Neural cell (in vitro differentiated cells): ENCODE measurements around the gene ADAM10. TPM values are rescaled to one million over a fixed set of nuclear protein-coding genes. Genes with fewer than 3 reads are reported as not detected.

Source experiments
- H2AFZ ChIP-seq: fragments of 200-600, 300-800 bp; sonication (generic), shearing (Covaris generic); 2 replicates; pipeline ENCODE4 v1.6.0; 2014; ENCODE audit warnings: low read depth, mild to moderate bottlenecking, antibody characterized with exemption, low read length, moderate library complexity
- H3F3A ChIP-seq: fragments of 200-600 bp; shearing (Covaris generic); 2 replicates; pipeline ENCODE4 v1.6.1; 2016; ENCODE audit warnings: mild to moderate bottlenecking, moderate library complexity, mixed read lengths, antibody characterized with exemption, low read length; ENCODE audit not compliant: insufficient read depth, poor library complexity, severe bottlenecking
- H3K27ac ChIP-seq: fragments of 200-600, 300-800 bp; sonication (generic), shearing (Covaris generic); 2 replicates; pipeline ENCODE4 v1.5.1; 2014; ENCODE audit warnings: mild to moderate bottlenecking, low read length, moderate library complexity
- H3K27me3 ChIP-seq: fragments of 300-800, 200-600 bp; sonication (generic), shearing (Covaris generic); 2 replicates; pipeline ENCODE4 v1.6.0; 2014; ENCODE audit warnings: mild to moderate bottlenecking, low read depth, low read length, moderate library complexity; ENCODE audit not compliant: insufficient read depth
- H3K36me3 ChIP-seq: fragments of 300-800, 200-600 bp; sonication (generic), shearing (Covaris generic); 2 replicates; pipeline ENCODE4 v1.5.1; 2014; ENCODE audit warnings: mild to moderate bottlenecking, antibody characterized with exemption, low read length, moderate library complexity; ENCODE audit not compliant: insufficient read depth
- H3K4me2 ChIP-seq: fragments of 300-800, 200-600 bp; sonication (generic), shearing (Covaris generic); 2 replicates; pipeline ENCODE4 v1.6.0; 2014; ENCODE audit warnings: mild to moderate bottlenecking, low read length
- H3K4me3 ChIP-seq: fragments of 300-800, 200-600 bp; sonication (generic), shearing (Covaris generic); 2 replicates; pipeline ENCODE4 v1.5.1; 2014; ENCODE audit warnings: mild to moderate bottlenecking, low read length, moderate library complexity
- H3K79me2 ChIP-seq: fragments of 200-600 bp; shearing (Covaris generic); replicated peaks from 2 replicates; pipeline ENCODE4 v1.6.0; 2014; ENCODE audit warnings: mild to moderate bottlenecking, low read length, moderate library complexity; ENCODE audit not compliant: insufficient read depth
- H3K9ac ChIP-seq: fragments of 300-800, 200-600 bp; sonication (generic), shearing (Covaris generic); 2 replicates; pipeline ENCODE4 v1.6.1; 2016; ENCODE audit warnings: mild to moderate bottlenecking, low read length, mixed read lengths
- H3K9me2 ChIP-seq: fragments of 200-600 bp; shearing (Covaris generic); 2 replicates; pipeline ENCODE4 v1.6.1; 2016; ENCODE audit warnings: mild to moderate bottlenecking, low read length, mixed read lengths; ENCODE audit not compliant: insufficient read depth
- H3K9me3 ChIP-seq: fragments of 200-600, 300-800 bp; sonication (generic), shearing (Covaris generic); 2 replicates; pipeline ENCODE4 v1.6.1; 2016; ENCODE audit warnings: mild to moderate bottlenecking, mixed run types, low read length, moderate library complexity, mixed read lengths
- H4K20me1 ChIP-seq: fragments of 200-600 bp; shearing (Covaris generic); 2 replicates; pipeline ENCODE4 v1.6.1; 2016; ENCODE audit warnings: mild to moderate bottlenecking, mixed run types; ENCODE audit not compliant: insufficient read depth
- EP300 ChIP-seq: fragments of 450-650 bp; conservative IDR thresholded peaks from 2 replicates; pipeline ENCODE4 v1.6.1; 2014; ENCODE audit warnings: antibody characterized with exemption, mild to moderate bottlenecking, moderate library complexity; ENCODE audit not compliant: poor library complexity, severe bottlenecking
- EZH2 ChIP-seq: fragments of 200-600, 300-800 bp; shearing (Covaris generic), sonication (generic); IDR thresholded peaks from 2 replicates; pipeline ENCODE4 v1.6.1; 2014; ENCODE audit warnings: antibody characterized with exemption, low read length, borderline replicate concordance, mild to moderate bottlenecking; ENCODE audit not compliant: insufficient read depth, poor library complexity, severe bottlenecking
- MXI1 ChIP-seq: fragments of 450-650 bp; conservative IDR thresholded peaks from 2 replicates; pipeline ENCODE4 v1.6.1; 2014; ENCODE audit warnings: antibody characterized with exemption, mild to moderate bottlenecking; ENCODE audit not compliant: poor library complexity, severe bottlenecking
- POLR2AphosphoS5 ChIP-seq: IDR thresholded peaks from 2 replicates; pipeline ENCODE4 v1.6.1; 2012
- RAD21 ChIP-seq: fragments of 450-650 bp; conservative IDR thresholded peaks from 2 replicates; pipeline ENCODE4 v1.6.1; 2014; ENCODE audit warnings: antibody characterized with exemption, mild to moderate bottlenecking, moderate library complexity
- SMC3 ChIP-seq: fragments of 450-650 bp; conservative IDR thresholded peaks from 2 replicates; pipeline ENCODE4 v1.6.1; 2014; ENCODE audit warnings: antibody characterized with exemption, mild to moderate bottlenecking, moderate library complexity; ENCODE audit not compliant: poor library complexity
- TAF1 ChIP-seq: IDR thresholded peaks from 2 replicates; pipeline ENCODE4 v1.6.1; 2012; ENCODE audit warnings: low read depth
- polyA plus RNA-seq: library from polyadenylated mRNA; depleted of rRNA; stranded (reverse); fragments of >200 nt; gene quantifications from 2 replicates; pipeline ENCODE4 v1.2.3, GENCODE V29; 2014
- TF ChIP-seq, protein P1 (sequence below): IDR thresholded peaks from 2 replicates; pipeline ENCODE4 v1.6.1; 2012; ENCODE audit warnings: borderline replicate concordance
- TF ChIP-seq, protein P2 (sequence below): fragments of 450-650 bp; IDR thresholded peaks from 2 replicates; pipeline ENCODE4 v1.5.1; 2014; ENCODE audit warnings: antibody characterized with exemption, mild to moderate bottlenecking, moderate library complexity; ENCODE audit not compliant: poor library complexity, severe bottlenecking

ADAM10 gene
- polyA plus RNA-seq, 1 donor from 2014 or later: 66.3 TPM

DNA sequence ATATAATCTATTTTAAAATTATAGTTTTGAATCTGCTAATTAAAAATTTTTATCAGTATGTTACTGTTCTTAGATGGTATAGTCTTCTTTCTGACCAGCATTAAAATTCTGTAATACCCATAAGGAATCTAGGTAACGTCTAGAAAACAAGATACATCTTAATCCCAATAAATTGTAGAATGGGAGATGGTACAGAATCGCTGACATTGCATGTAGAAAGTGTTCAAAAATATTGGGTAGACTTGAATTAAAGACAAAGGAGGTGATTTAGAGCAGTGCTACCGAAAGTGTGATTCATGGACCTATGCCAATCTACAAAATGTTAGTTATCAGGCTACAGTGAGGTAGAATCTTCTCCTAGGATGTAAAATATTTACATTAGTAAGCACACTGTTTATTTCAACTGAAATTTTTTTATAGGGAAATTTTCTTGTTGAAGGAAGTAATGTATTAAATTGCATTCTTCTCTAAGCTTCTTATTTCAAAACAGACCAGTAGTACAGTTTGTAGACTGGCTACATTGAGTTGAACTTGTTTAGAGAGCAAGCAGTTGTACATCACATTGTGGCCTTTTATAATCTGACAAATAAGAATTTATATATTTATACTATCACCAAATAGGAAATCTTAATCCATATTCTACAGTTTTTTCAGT lies 38.7 kb upstream of the ADAM10 start:
- H3K9me3 ChIP-seq: no peaks in the 10 kb centered on the region
- H3K4me3 ChIP-seq: no peak overlapping the region
- no peaks in the 10 kb centered on the region for H3K9me2 ChIP-seq
- peaks cover 16% of the 10 kb centered on the region for H3K79me2 ChIP-seq
- H3F3A ChIP-seq: no peaks in the 10 kb centered on the region
- H3K36me3 ChIP-seq: no peaks in the 10 kb centered on the region
- no peak overlapping the region for H2AFZ ChIP-seq
- no peaks in the 10 kb centered on the region for H3K27me3 ChIP-seq
- H4K20me1 ChIP-seq: no peaks in the 10 kb centered on the region
- no peak for TF ChIP-seq MXI1
- TF ChIP-seq SMC3: no peak
- TF ChIP-seq, protein P1, sequence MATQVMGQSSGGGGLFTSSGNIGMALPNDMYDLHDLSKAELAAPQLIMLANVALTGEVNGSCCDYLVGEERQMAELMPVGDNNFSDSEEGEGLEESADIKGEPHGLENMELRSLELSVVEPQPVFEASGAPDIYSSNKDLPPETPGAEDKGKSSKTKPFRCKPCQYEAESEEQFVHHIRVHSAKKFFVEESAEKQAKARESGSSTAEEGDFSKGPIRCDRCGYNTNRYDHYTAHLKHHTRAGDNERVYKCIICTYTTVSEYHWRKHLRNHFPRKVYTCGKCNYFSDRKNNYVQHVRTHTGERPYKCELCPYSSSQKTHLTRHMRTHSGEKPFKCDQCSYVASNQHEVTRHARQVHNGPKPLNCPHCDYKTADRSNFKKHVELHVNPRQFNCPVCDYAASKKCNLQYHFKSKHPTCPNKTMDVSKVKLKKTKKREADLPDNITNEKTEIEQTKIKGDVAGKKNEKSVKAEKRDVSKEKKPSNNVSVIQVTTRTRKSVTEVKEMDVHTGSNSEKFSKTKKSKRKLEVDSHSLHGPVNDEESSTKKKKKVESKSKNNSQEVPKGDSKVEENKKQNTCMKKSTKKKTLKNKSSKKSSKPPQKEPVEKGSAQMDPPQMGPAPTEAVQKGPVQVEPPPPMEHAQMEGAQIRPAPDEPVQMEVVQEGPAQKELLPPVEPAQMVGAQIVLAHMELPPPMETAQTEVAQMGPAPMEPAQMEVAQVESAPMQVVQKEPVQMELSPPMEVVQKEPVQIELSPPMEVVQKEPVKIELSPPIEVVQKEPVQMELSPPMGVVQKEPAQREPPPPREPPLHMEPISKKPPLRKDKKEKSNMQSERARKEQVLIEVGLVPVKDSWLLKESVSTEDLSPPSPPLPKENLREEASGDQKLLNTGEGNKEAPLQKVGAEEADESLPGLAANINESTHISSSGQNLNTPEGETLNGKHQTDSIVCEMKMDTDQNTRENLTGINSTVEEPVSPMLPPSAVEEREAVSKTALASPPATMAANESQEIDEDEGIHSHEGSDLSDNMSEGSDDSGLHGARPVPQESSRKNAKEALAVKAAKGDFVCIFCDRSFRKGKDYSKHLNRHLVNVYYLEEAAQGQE: no peak
- no peak for TF ChIP-seq EP300
- no peak for TF ChIP-seq POLR2AphosphoS5
- TF ChIP-seq TAF1: no peak
- TF ChIP-seq RAD21: no peak
- TF ChIP-seq EZH2: no peak
- TF ChIP-seq, protein P2, sequence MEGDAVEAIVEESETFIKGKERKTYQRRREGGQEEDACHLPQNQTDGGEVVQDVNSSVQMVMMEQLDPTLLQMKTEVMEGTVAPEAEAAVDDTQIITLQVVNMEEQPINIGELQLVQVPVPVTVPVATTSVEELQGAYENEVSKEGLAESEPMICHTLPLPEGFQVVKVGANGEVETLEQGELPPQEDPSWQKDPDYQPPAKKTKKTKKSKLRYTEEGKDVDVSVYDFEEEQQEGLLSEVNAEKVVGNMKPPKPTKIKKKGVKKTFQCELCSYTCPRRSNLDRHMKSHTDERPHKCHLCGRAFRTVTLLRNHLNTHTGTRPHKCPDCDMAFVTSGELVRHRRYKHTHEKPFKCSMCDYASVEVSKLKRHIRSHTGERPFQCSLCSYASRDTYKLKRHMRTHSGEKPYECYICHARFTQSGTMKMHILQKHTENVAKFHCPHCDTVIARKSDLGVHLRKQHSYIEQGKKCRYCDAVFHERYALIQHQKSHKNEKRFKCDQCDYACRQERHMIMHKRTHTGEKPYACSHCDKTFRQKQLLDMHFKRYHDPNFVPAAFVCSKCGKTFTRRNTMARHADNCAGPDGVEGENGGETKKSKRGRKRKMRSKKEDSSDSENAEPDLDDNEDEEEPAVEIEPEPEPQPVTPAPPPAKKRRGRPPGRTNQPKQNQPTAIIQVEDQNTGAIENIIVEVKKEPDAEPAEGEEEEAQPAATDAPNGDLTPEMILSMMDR: no peak
- no peak overlapping the region for H3K4me2 ChIP-seq
- no peak overlapping the region for H3K27ac ChIP-seq
- H3K9ac ChIP-seq: no peak overlapping the region

DNA sequence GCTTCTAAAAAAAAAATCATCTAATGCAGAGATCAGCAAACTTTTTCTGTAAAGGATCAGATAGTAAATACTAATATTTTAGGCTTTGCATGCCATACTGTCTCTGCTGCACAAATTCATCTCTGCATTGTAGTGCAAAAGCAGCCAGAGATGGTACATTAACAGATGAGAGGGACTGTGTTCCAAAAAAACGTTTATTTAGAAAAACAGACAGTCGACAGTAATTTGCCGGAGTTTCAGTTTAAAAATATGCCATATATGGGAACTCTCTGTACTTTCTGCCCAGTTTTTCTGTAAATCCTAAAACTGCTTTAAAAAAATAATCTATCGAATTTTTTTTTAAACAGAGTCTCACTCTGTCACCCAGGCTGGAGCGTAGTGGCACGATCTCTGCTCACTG lies 35.8 kb upstream of the ADAM10 start:
- H3K79me2 ChIP-seq: peaks cover 22% of the 10 kb centered on the region
- TF ChIP-seq EZH2: no peak
- TF ChIP-seq POLR2AphosphoS5: no peak
- TF ChIP-seq RAD21: no peak
- TF ChIP-seq, protein P2: no peak
- no peak for TF ChIP-seq TAF1
- TF ChIP-seq, protein P1: no peak
- no peak for TF ChIP-seq EP300
- no peak for TF ChIP-seq SMC3
- TF ChIP-seq MXI1: no peak
- H3K9ac ChIP-seq: no peak overlapping the region
- H3K9me3 ChIP-seq: no peaks in the 10 kb centered on the region
- H4K20me1 ChIP-seq: no peaks in the 10 kb centered on the region
- no peak overlapping the region for H3K4me2 ChIP-seq
- no peak overlapping the region for H3K4me3 ChIP-seq
- no peaks in the 10 kb centered on the region for H3K27me3 ChIP-seq
- H3K36me3 ChIP-seq: no peaks in the 10 kb centered on the region
- no peak overlapping the region for H2AFZ ChIP-seq
- H3K27ac ChIP-seq: no peak overlapping the region
- no peaks in the 10 kb centered on the region for H3F3A ChIP-seq
- no peaks in the 10 kb centered on the region for H3K9me2 ChIP-seq
